NCI-H748 (cell line): ENCODE measurements around the gene TMEM120A.
A peak's percentile ranks its signal among the peaks of the same experiment; 100 is the strongest.

Experiments used
- DNase-seq: peaks from one replicate; lab custom pipeline; 2025; ENCODE audit not compliant: unreplicated experiment; lab: John Stamatoyannopoulos, UW

TMEM120A gene

DNA sequence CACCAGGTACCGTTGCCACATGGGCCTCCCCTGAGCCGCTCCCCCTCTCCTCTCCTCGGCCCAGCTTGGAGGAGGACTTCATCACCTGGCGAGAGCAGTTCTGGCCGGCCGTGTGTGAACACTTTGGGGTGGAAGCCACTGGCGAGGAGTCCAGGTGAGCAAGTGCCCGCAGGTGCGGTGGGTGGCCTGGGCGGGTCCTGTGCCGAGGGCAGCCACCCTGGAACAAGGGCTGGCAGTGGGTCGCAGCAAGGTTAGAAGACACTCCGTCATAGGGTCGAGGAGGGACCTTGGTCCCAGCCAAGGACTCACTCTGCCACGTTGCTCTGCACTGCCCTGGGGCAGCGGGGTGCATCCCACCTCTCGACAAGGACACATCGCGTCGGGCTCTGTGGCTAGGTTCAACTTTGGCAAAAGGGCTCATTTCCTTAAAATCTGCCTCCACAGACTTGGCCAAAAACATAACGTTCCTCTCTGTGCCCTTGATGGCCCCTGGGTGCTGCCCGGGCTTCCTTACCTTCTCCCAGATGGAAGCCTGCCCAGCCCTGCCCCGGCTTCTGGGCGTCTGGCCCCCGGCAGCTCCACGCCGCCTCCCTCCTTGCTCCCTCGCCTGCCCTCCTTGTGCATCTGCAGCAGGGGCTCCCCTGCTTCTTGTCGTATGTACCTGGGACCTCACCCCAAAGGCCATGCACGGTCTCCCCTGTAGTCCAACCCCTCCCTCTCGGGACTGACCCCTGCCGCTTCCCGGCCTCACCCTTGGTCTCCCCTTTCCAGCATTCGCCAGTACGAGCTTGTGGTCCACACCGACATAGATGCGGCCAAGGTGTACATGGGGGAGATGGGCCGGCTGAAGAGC, 12.7 kb downstream of the TMEM120A start:
- no peak for DNase-seq

DNA sequence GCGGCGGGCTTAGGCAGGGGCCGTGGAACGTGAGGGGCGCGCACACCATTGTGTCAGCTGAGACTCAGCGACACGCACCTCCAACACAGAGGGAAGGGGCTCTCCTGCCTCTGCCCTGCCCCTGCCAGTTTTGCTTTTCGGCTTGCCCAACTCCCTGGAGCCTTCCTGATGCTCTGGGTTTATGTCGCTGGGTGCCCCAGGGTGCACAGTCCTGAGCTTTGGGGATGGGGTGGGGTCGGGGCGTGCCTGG, 13.3 kb downstream of the TMEM120A start:
- no peak for DNase-seq

DNA sequence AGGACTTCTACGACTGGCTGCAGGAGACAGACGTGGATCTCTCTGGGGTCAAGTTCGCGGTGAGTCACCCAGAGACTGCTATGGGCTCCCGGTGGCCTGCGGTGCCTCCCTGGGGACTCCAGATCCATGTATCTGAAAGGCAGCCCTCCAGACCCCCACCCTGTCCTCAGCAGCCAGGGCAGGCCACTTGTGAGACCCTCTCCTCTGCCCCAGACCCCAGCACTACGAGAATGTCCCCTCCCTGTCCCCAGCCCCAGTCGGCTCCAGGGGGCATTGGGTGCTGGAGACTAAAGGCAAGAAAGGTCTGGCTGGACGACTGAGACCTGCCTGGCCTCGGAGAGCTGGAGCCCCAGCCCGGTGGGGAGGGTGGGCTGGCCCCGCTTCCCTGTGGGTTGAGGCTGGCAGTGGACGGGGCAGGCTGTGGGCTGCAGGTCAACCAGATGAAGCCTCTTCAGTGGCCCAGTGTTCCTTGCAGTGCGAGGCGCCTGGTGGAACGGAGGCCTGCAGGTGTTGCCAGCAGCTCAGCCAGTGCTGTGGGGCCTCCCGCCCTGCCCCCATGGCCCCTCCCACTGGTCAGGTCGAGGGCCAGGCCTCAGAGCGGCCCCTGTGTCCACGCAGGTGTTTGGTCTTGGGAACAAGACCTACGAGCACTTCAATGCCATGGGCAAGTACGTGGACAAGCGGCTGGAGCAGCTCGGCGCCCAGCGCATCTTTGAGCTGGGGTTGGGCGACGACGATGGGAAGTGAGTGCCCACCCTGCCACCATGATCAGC, 13.8 kb downstream of the TMEM120A start:
- DNase-seq: no peak

DNA sequence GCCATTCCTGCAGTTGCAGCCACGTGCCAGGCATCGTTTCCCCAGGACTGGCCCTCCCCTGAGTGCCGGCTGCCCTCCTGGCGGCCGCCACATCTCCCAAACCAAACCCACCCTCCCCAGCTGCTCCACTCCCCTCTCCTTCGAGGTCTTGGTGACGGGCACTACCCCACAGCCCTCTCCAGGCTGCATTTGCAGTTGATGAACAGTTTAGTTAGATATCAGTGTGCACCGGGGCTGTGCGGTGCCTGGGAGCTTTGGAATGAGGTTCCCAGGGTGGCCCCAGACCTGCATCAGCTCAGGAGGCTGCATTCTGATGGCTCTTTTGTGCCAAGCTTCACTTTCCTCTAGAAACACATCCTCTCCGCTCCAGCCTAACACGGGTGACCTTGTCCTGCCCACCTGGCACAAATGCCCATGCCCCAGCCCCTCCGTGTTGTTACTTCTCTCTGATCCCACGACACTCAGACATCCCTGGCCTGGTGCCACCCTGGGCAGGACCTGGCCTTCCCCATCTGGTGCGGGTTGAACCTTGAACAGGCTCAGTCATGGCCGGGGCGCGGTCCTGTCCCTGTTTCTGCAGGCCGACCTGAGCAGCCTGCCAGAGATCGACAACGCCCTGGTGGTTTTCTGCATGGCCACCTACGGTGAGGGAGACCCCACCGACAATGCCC, 14.5 kb downstream of the TMEM120A start:
- DNase-seq: no peak

DNA sequence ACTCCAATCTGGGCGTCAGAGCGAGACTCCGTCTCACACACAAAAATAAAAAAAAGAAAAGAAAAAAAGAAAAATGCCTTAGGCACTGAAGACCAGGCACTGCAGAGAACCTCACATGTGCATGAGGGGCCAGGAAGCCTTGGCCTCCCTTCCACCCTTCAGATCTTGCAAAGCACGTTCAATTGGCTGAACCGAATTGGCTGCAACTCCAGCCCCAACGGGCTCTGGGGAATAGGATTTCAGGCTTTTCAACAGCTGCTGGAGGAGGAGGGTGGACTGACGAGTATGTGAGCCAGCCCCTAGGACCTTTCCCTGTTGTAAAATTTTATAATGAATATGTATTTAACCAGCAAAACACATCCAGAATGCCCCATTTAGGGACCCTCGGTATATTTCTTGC, 16.7 kb downstream of the TMEM120A start:
- DNase-seq: no peak

DNA sequence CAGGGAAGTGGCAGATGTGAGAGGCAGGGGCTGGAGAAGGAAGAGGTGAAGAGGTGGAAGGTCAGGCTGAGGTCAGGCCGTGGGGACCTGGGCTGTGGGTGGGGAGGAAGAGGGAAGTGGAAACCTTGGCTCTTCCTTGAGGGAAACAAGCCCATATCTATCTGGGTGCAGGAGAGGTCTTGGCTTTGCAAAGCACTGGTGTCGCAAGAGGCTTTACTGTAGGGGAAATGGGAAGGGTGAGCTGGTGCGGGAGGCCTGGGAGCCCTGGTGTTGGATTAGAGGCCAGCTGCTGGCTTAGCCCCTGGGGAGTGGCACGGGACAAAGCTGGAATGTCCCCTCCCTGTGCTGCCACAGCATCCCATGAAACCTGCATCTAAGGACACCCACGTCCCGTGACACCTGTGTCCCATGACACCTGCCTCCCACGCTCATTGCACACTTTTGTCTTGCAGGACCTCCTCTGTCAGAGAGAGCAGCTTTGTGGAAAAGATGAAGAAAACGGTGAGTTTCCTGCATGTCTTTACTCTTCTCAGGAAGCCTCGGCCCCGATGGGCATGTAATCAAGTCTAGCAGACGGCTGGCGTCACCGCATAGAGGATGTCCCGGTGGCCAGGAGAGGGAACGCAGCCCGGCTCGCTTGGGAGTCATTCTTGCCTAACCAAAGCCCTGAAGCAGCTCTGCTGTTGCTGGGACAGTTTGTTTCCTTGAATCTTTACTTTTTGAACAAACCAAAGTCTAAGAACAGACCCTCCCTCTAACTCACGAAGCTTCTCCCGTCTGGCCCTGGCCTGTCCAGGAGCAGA, 22.2 kb downstream of the TMEM120A start:
- DNase-seq: no peak

DNA sequence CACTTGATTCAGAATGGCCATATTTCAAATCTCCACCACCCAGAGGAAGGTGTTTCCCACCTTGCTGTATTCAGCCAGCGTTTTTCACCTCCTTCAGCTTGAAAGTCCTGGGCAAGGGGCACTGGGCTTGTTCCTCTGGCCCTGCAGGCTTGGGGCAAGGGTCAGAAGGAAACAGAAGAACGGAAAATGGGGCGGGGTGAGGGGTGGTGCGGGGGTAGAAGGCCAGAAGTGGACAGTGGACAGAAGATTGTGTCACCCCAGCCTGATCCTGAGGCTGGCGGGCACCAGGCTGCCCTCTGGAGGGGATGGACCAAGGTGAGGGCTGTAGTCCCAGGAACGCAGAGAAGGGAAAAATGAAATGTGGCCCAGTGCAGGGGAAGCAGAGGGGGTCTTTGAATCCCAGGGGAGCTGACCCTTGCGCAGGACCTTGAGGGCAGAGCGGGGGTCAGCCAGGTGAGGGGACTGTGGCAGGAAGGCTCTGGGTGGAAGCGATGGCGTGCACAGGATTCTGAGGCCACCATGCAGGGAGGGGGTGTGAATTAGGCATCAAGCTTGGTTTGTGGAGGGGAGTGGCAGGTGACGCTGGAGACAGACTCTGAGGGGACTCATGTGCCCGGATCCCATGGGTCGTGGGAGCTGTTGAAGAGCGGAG, 23.0 kb downstream of the TMEM120A start:
- DNase-seq: no peak

DNA sequence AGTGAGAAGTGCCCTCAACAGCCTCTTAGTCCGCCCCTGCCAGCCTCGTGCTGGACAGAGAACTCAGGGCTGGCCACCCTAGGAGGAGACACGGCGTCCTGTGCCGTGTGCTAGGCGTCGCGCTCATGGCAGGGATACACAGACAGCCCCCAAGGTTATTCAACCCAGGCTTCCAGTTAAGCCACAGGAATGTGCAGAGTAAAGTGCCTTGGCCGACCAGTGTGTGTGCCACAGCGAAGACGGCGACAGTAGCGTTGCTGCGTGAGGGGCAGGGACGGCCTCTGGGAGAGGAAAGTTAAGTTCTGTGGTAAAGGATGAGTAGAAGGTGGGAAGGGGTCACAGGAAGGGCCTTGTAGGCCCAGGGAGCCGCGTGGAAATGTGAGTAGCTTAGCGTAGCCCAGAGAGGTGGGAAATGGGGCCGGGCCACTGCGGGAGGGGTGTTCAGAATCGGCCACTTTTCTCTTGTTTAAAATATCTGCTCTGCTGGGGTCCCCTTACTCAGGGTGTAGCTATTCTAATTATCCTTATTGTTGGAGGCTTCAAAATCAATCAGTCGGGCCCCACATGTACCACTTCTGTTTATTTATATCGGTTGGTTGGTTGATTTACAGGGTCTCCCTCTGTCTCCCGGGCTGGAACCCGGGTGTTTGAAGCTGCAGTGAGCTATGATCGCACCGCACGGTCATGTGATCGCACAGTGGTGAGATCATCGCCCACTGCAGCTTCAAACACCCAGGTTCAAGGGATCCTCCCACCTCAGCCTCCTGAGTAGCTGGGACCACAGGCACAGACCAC, 24.5 kb downstream of the TMEM120A start:
- no peak for DNase-seq

DNA sequence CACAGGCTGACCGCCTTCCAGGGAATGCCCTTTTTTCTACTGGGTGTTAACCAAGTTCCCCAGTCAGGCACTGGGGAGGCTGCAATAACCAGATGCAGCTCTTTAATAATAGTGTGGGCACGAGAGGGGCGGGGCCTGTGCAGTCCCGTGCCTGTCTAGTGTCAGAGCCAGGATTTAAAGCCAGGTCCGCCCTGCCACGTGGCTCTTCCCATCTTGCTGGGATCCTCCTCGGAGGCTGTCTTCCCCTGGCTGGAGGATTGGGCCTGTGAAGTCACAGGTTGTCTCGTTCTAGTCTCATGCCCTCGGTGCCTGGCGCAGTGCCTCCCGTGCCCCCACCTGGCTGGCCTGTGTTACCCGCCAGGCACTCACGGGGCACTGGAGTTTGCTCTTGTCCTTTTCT, 25.2 kb downstream of the TMEM120A start:
- no peak for DNase-seq

DNA sequence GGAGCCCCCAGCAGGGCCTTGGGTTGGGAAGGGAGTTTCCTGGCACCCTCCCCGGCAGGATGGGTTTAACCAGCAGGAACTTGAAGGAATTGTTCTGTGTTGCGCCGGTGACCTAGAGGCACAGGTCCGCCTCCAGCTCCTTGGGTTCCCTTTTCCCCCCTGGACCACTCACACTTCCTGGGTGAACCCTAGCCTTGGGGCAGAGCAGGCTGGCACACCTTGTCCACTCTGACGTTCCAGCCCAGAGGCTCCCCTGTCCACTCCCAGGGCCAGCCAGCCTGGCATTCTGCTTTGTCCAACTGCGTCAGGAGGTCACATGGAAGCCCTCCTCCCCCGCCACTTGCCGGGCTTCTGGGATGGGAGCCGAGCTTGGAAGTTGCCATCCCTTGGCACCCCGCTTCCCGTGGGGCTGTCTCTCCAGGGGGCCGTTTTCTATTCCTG, 25.8 kb downstream of the TMEM120A start:
- DNase-seq: no peak

DNA sequence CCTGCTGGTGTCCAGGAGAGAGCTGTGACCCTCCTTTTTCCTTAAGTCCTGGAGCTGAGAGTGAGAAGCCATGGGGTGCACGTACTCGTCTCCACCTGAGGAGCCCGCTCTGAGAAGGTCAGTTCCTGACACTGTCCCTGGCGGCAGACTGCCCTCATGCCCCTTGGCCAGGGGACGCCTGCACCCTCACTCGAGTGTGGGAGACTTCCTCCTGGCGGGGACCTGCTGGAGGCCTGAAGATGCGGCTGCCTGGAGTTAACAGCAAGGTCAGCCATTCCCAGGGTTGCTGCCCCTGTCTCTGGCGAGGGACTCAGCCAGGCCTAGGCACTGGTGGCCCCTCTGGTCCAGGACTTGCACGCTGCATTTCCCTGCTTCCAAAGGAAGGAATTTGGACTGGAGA, 26.4 kb downstream of the TMEM120A start:
- no peak for DNase-seq

DNA sequence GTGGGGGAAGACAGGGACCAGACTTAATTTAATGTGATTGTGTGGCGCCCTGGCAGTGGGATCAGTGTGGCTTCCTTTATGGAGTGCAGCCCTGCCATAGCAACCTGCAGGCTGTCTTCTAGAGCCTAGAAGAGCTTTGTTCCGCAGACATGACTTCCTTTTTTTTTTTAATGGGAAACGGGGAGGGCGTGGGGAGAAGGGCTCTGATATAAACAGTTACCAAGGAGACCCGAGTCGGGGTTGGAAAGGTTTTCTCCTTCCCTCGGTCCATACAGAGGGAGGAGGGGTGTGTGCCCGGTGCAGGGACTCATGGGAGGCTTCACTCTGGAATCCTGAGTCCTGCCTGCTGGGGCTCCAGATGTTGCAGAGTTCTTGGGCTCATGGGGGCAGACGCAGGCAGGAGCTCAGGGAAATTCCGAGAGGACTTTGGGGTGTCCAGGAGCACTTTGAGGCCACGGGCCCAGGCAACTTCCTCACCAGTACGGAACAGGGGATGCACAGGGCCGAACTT, 26.9 kb downstream of the TMEM120A start:
- peak; percentile 39 for DNase-seq

DNA sequence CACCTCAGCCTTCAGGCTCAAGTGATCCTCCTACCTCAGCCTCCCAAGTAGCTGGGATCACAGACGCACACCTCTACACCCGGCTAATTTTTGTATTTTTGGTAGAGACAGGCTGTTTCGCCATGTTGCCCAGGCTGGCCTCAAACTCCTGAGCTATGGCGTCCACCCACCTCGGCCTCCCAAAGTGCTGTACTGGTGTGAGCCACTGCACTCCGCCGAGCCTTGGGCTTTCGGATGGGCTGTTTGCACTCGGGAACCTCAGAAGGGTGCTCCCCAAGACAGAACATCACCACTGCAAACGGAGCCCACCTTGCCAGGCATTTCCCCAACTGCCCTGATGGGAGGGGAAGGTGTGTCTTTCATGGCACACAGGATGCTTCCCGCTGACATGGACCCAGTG, 27.3 kb downstream of the TMEM120A start:
- no peak for DNase-seq

DNA sequence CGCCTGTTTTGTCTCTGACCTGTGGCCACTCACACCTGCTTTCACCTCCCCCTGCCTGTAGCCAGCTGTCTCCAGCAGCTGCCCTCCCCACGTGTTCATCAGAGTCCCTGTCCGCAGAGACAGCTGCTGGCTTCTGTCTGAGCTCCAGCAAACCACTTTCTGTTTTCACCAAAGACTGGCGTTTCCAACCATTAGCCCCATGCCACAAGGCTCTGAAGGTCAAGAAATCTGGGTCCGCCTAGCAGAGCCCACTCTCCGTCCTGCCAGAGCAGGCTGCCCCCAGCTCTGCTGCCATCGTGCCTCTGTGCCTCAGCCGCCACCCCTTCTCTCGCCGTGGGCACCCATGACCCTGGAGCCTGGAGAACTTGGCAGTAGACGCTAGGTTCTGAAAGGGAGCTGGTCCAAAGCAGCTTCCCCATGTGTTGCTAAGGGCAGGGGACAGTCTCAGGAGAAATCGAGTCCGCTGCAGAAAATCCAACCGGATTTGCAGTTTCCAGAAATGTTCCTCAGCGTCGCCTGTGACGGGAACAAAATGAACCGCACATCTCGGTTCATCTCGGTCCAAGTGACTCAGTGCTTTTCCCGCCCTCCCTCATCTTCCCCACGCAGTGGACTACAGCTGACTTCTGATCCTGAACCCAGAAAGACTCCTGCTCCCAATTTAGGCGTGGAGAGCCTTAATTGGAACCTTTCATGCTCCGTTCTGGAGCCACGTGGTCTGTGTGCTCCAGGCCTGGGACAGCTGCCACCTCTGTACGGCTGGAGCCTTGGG, 28.0 kb downstream of the TMEM120A start:
- peak; percentile 48 for DNase-seq

DNA sequence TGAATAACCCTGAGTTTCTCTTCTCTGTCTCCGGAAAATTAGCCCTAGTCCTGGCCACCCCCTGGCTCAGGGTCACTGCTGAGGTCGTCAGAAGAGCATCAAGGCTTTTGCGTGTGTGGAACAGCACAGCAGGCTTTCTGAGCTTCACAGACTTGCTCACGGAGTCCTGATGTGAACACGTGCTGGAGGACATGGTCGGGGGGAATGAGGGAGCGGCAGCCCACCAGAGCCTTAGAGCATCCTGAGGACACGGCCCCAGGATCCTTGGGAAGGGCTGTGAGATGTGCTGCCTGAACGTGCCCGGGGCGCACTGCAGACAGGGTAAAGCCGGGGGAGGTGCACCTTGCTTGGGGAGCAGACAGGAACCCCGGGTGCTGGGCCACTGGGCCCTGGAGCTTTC, 28.8 kb downstream of the TMEM120A start:
- no peak for DNase-seq

DNA sequence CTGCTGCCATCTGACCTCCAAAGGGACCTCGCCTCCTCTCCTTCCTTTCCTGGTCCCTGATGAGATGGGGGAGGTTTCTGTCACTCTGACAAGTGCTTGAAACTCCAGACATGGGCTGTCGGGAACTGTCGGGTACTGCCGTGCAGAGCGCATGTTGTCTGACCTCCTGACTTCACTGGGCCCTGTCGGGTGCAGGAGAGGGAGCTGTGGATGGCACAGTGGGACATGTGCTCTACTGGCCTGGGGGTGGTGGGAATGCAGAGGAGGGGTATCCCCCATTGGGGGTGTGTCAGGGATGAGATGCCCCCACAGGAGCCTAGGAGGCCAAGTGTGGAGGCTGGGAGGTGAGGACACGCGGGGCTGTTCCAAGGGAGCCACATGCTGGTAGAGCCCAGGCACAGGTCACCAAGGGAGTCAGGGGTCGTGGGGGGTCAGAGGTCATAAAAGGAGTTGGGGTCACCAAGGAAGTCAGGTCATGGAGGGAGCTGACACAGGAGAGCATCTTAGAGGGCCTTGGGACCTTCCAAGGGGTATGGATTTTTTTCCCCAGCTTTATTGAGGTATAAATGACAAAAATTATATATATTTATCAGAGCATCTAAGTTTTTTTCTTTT, 30.9 kb downstream of the TMEM120A start:
- no peak for DNase-seq

DNA sequence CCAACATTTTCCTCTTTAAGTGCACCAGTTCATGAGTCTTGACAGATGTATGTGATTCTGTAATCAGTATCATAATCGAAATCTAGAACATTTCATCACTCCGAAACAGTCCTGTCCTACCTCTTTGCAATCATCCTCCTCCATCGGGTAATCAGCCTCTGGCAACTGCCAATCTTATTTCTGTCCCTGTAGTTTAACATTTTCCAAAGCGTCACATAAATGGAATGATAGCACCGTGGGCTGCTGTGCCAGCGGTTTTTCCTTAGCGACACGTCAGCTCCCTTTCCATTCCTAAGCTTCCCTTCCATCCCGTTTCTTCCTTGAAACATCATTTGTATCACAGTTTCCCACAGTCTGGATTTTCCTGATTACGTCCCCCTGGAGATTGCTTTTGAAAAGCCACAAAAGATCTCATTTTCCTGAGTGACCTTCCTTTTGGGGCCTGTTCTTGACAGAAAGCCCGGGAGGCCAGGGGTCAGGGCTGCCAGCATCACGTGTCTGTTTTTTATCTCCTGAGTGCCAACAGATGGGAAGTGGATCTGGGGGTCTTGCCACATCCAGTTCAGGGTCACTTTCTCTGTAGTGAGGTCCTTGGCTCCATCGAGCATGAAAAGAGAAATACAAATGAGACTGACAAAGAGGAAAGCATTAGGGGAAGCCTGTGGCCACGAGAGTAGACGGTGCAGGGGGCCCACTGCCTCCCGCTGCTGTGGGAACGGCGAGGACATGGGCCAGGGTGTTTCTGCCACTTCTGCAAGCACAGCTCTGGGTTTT, 31.6 kb downstream of the TMEM120A start:
- no peak for DNase-seq

DNA sequence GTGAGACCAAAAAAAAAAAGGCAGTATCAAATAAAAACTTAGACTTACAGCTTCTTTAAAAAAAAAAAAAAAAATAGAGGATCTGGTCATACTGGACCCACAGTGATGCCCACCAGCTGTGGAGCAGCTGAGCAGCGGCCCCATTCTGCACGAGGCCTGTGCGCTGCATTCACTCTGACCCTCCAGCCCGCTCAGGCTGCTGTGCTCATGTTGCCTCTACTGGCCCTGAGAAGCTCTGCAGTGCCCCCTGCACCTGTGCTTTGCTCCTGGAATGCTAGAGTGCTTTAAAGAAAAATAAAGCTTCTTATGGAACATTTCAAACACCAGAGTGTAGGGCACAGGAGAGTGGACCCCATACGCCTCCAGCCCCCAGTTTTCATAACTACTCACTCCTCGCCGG, 33.2 kb downstream of the TMEM120A start:
- no peak for DNase-seq
